OCI-LY1 (cell line): Measurements from ENCODE around the gene SPATA7.

Source experiments
- H2AFZ ChIP-seq: fragments of 200-600 bp; sonication (generic), shearing (Covaris generic); 2 replicates; pipeline ENCODE4 v1.6.0; 2014; ENCODE audit warnings: antibody characterized with exemption, mild to moderate bottlenecking, low read length
- H3F3A ChIP-seq: fragments of 200-600 bp; sonication (generic), shearing (Covaris generic); 2 replicates; pipeline ENCODE4 v1.6.0; 2014; ENCODE audit warnings: mild to moderate bottlenecking, antibody characterized with exemption, low read length, moderate library complexity; ENCODE audit not compliant: insufficient read depth
- H3K27ac ChIP-seq: fragments of 200-600 bp; sonication (generic); 2 replicates; pipeline ENCODE4 v1.5.1; 2014; ENCODE audit warnings: low read length, mixed run types, mild to moderate bottlenecking, low read depth; ENCODE audit not compliant: poor library complexity, severe bottlenecking
- H3K27me3 ChIP-seq: fragments of 200-600 bp; sonication (generic); 2 replicates; pipeline ENCODE4 v1.6.0; 2014; ENCODE audit warnings: antibody characterized with exemption, mild to moderate bottlenecking, low read length, moderate library complexity; ENCODE audit not compliant: insufficient read depth
- H3K36me3 ChIP-seq: fragments of 200-600 bp; sonication (generic); 2 replicates; pipeline ENCODE4 v1.6.1; 2014; ENCODE audit warnings: mild to moderate bottlenecking, antibody characterized with exemption, low read length, moderate library complexity, mixed read lengths; ENCODE audit not compliant: insufficient read depth
- H3K4me1 ChIP-seq: fragments of 200-600 bp; sonication (generic); 2 replicates; pipeline ENCODE4 v1.5.1; 2014; ENCODE audit warnings: mild to moderate bottlenecking, low read length, moderate library complexity; ENCODE audit not compliant: insufficient read depth, severe bottlenecking
- H3K4me2 ChIP-seq: fragments of 200-600 bp; sonication (generic), shearing (Covaris generic); 2 replicates; pipeline ENCODE4 v1.6.1; 2014; ENCODE audit warnings: low read length
- H3K4me3 ChIP-seq: fragments of 200-600 bp; sonication (generic); 2 replicates; pipeline ENCODE4 v1.5.1; 2014; ENCODE audit warnings: low read length, low read depth, mild to moderate bottlenecking, mixed read lengths; ENCODE audit not compliant: poor library complexity, severe bottlenecking
- H3K79me2 ChIP-seq: fragments of 200-600 bp; shearing (Covaris generic); 2 replicates; pipeline ENCODE4 v1.6.1; 2016; ENCODE audit warnings: mixed run types, low read length, mixed read lengths; ENCODE audit not compliant: insufficient read depth
- H3K9ac ChIP-seq: fragments of 200-600 bp; sonication (generic), shearing (Covaris generic); 2 replicates; pipeline ENCODE4 v1.6.1; 2014; ENCODE audit warnings: mild to moderate bottlenecking, low read length, mixed read lengths
- H3K9me2 ChIP-seq: fragments of 200-600 bp; sonication (generic), shearing (Covaris generic); 2 replicates; pipeline ENCODE4 v1.6.1; 2014; ENCODE audit warnings: low read depth, mild to moderate bottlenecking, low read length, mixed read lengths
- H3K9me3 ChIP-seq: fragments of 200-600 bp; shearing (Covaris generic); 2 replicates; pipeline ENCODE4 v1.6.1; 2014; ENCODE audit warnings: low read length, mixed read lengths
- H4K20me1 ChIP-seq: fragments of 200-600 bp; sonication (generic), shearing (Covaris generic); 2 replicates; pipeline ENCODE4 v1.6.0; 2016; ENCODE audit warnings: mild to moderate bottlenecking, low read length; ENCODE audit not compliant: insufficient read depth
- EZH2 ChIP-seq: fragments of 200-600 bp; sonication (generic), shearing (Covaris generic); IDR thresholded peaks from 2 replicates; pipeline ENCODE4 v1.8.0; 2017; ENCODE audit warnings: borderline replicate concordance, mixed run types, mild to moderate bottlenecking, antibody characterized with exemption, low read length, moderate library complexity, mixed read lengths
- TF ChIP-seq, protein P1 (sequence below): fragments of 200-600 bp; sonication (generic), shearing (Covaris generic); IDR thresholded peaks from 2 replicates; pipeline ENCODE4 v1.5.1; 2017; ENCODE audit warnings: mild to moderate bottlenecking, antibody characterized with exemption, low read length, moderate library complexity, mixed read lengths

SPATA7 gene

DNA sequence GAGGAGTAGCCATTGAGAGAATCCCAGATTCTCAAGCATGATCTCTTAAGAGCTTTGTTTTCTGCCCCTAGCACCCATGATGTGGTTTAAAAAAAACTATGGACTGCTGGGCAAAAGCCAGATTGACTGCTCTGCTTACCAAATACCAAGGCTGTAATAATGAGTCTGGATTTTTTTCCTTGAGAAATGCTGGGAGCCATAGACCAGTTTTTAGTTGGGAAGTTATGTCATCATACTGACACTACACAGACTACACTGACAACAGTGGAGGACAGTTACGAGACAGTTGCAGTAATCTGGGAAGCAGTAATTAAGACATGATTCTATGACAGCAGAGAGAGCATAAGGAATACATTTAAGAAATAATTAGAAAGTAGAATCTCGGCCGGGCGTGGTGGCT lies 35.8 kb downstream of the SPATA7 start:
- Histone ChIP-seq H3K9ac (no peak overlapping the region), H3K36me3 (no peaks in the 10 kb centered on the region), H3F3A (no peaks in the 10 kb centered on the region), H3K9me2 (no peaks in the 10 kb centered on the region), H3K27me3 (no peaks in the 10 kb centered on the region), H3K4me3 (no peak overlapping the region), H3K4me1 (no peaks in the 10 kb centered on the region), H3K79me2 (no peaks in the 10 kb centered on the region), H3K27ac (no peak overlapping the region), H2AFZ (no peak overlapping the region), H4K20me1 (no peaks in the 10 kb centered on the region), H3K9me3 (no peaks in the 10 kb centered on the region; the same call in 1 of the 2 replicates), H3K4me2 (no peak overlapping the region)
- TF ChIP-seq EZH2, result no peak
- TF ChIP-seq, protein P1, sequence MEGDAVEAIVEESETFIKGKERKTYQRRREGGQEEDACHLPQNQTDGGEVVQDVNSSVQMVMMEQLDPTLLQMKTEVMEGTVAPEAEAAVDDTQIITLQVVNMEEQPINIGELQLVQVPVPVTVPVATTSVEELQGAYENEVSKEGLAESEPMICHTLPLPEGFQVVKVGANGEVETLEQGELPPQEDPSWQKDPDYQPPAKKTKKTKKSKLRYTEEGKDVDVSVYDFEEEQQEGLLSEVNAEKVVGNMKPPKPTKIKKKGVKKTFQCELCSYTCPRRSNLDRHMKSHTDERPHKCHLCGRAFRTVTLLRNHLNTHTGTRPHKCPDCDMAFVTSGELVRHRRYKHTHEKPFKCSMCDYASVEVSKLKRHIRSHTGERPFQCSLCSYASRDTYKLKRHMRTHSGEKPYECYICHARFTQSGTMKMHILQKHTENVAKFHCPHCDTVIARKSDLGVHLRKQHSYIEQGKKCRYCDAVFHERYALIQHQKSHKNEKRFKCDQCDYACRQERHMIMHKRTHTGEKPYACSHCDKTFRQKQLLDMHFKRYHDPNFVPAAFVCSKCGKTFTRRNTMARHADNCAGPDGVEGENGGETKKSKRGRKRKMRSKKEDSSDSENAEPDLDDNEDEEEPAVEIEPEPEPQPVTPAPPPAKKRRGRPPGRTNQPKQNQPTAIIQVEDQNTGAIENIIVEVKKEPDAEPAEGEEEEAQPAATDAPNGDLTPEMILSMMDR, result no peak

GRCh38 chr14:88422047-88422446 lies 36.6 kb downstream of the SPATA7 start:
- Histone ChIP-seq H4K20me1 (no peaks in the 10 kb centered on the region), H3K79me2 (no peaks in the 10 kb centered on the region), H3K9me2 (no peaks in the 10 kb centered on the region), H3K4me1 (no peaks in the 10 kb centered on the region), H3K27ac (no peak overlapping the region), H3K9ac (no peak overlapping the region), H3K4me2 (no peak overlapping the region), H3K9me3 (no peaks in the 10 kb centered on the region; the same call in 1 of the 2 replicates), H3K27me3 (no peaks in the 10 kb centered on the region), H3K36me3 (no peaks in the 10 kb centered on the region), H2AFZ (no peak overlapping the region), H3F3A (no peaks in the 10 kb centered on the region), H3K4me3 (no peak overlapping the region)
- TF ChIP-seq EZH2, result no peak
- TF ChIP-seq, protein P1, result no peak

GRCh38 chr14:88422919-88423650 lies 37.6 kb downstream of the SPATA7 start:
- H3K4me2 ChIP-seq, result no peak overlapping the region
- TF ChIP-seq, protein P1, result no peak
- no peak for TF ChIP-seq EZH2
- no peaks in the 10 kb centered on the region for H4K20me1 ChIP-seq
- no peaks in the 10 kb centered on the region for H3K79me2 ChIP-seq
- H3K9me2 ChIP-seq, result no peaks in the 10 kb centered on the region
- no peaks in the 10 kb centered on the region for H3K27me3 ChIP-seq
- H3K27ac ChIP-seq, result no peak overlapping the region
- no peak overlapping the region for H3K4me3 ChIP-seq
- H3K9ac ChIP-seq, result no peak overlapping the region
- no peak overlapping the region for H2AFZ ChIP-seq
- no peaks in the 10 kb centered on the region for H3K36me3 ChIP-seq
- H3F3A ChIP-seq, result no peaks in the 10 kb centered on the region
- H3K9me3 ChIP-seq, result no peaks in the 10 kb centered on the region
- H3K4me1 ChIP-seq, result no peaks in the 10 kb centered on the region
